Neural cell (in vitro differentiated cells): ENCODE data around the gene COL1A1. TPM values are rescaled to one million over a fixed set of nuclear protein-coding genes. Genes with fewer than 3 reads are reported as not detected.

Experiments used
- H2AFZ ChIP-seq: fragments of 200-600, 300-800 bp; sonication (generic), shearing (Covaris generic); 2 replicates; pipeline ENCODE4 v1.6.0; 2014; ENCODE audit warnings: low read depth, mild to moderate bottlenecking, antibody characterized with exemption, low read length, moderate library complexity
- H3F3A ChIP-seq: fragments of 200-600 bp; shearing (Covaris generic); 2 replicates; pipeline ENCODE4 v1.6.1; 2016; ENCODE audit warnings: mild to moderate bottlenecking, moderate library complexity, mixed read lengths, antibody characterized with exemption, low read length; ENCODE audit not compliant: insufficient read depth, poor library complexity, severe bottlenecking
- H3K27ac ChIP-seq: fragments of 200-600, 300-800 bp; sonication (generic), shearing (Covaris generic); 2 replicates; pipeline ENCODE4 v1.5.1; 2014; ENCODE audit warnings: mild to moderate bottlenecking, low read length, moderate library complexity
- H3K27me3 ChIP-seq: fragments of 300-800, 200-600 bp; sonication (generic), shearing (Covaris generic); 2 replicates; pipeline ENCODE4 v1.6.0; 2014; ENCODE audit warnings: mild to moderate bottlenecking, low read depth, low read length, moderate library complexity; ENCODE audit not compliant: insufficient read depth
- H3K36me3 ChIP-seq: fragments of 300-800, 200-600 bp; sonication (generic), shearing (Covaris generic); 2 replicates; pipeline ENCODE4 v1.5.1; 2014; ENCODE audit warnings: mild to moderate bottlenecking, antibody characterized with exemption, low read length, moderate library complexity; ENCODE audit not compliant: insufficient read depth
- H3K4me2 ChIP-seq: fragments of 300-800, 200-600 bp; sonication (generic), shearing (Covaris generic); 2 replicates; pipeline ENCODE4 v1.6.0; 2014; ENCODE audit warnings: mild to moderate bottlenecking, low read length
- H3K4me3 ChIP-seq: fragments of 300-800, 200-600 bp; sonication (generic), shearing (Covaris generic); 2 replicates; pipeline ENCODE4 v1.5.1; 2014; ENCODE audit warnings: mild to moderate bottlenecking, low read length, moderate library complexity
- H3K79me2 ChIP-seq: fragments of 200-600 bp; shearing (Covaris generic); replicated peaks from 2 replicates; pipeline ENCODE4 v1.6.0; 2014; ENCODE audit warnings: mild to moderate bottlenecking, low read length, moderate library complexity; ENCODE audit not compliant: insufficient read depth
- H3K9ac ChIP-seq: fragments of 300-800, 200-600 bp; sonication (generic), shearing (Covaris generic); 2 replicates; pipeline ENCODE4 v1.6.1; 2016; ENCODE audit warnings: mild to moderate bottlenecking, low read length, mixed read lengths
- H3K9me2 ChIP-seq: fragments of 200-600 bp; shearing (Covaris generic); 2 replicates; pipeline ENCODE4 v1.6.1; 2016; ENCODE audit warnings: mild to moderate bottlenecking, low read length, mixed read lengths; ENCODE audit not compliant: insufficient read depth
- H3K9me3 ChIP-seq: fragments of 200-600, 300-800 bp; sonication (generic), shearing (Covaris generic); 2 replicates; pipeline ENCODE4 v1.6.1; 2016; ENCODE audit warnings: mild to moderate bottlenecking, mixed run types, low read length, moderate library complexity, mixed read lengths
- H4K20me1 ChIP-seq: fragments of 200-600 bp; shearing (Covaris generic); 2 replicates; pipeline ENCODE4 v1.6.1; 2016; ENCODE audit warnings: mild to moderate bottlenecking, mixed run types; ENCODE audit not compliant: insufficient read depth
- CTCF ChIP-seq: fragments of 450-650 bp; IDR thresholded peaks from 2 replicates; pipeline ENCODE4 v1.5.1; 2014; ENCODE audit warnings: antibody characterized with exemption, mild to moderate bottlenecking, moderate library complexity; ENCODE audit not compliant: poor library complexity, severe bottlenecking
- EP300 ChIP-seq: fragments of 450-650 bp; conservative IDR thresholded peaks from 2 replicates; pipeline ENCODE4 v1.6.1; 2014; ENCODE audit warnings: antibody characterized with exemption, mild to moderate bottlenecking, moderate library complexity; ENCODE audit not compliant: poor library complexity, severe bottlenecking
- EZH2 ChIP-seq: fragments of 200-600, 300-800 bp; shearing (Covaris generic), sonication (generic); IDR thresholded peaks from 2 replicates; pipeline ENCODE4 v1.6.1; 2014; ENCODE audit warnings: antibody characterized with exemption, low read length, borderline replicate concordance, mild to moderate bottlenecking; ENCODE audit not compliant: insufficient read depth, poor library complexity, severe bottlenecking
- MXI1 ChIP-seq: fragments of 450-650 bp; conservative IDR thresholded peaks from 2 replicates; pipeline ENCODE4 v1.6.1; 2014; ENCODE audit warnings: antibody characterized with exemption, mild to moderate bottlenecking; ENCODE audit not compliant: poor library complexity, severe bottlenecking
- POLR2AphosphoS5 ChIP-seq: IDR thresholded peaks from 2 replicates; pipeline ENCODE4 v1.6.1; 2012
- RAD21 ChIP-seq: fragments of 450-650 bp; conservative IDR thresholded peaks from 2 replicates; pipeline ENCODE4 v1.6.1; 2014; ENCODE audit warnings: antibody characterized with exemption, mild to moderate bottlenecking, moderate library complexity
- REST ChIP-seq: IDR thresholded peaks from 2 replicates; pipeline ENCODE4 v1.6.1; 2012; ENCODE audit warnings: borderline replicate concordance
- SMC3 ChIP-seq: fragments of 450-650 bp; conservative IDR thresholded peaks from 2 replicates; pipeline ENCODE4 v1.6.1; 2014; ENCODE audit warnings: antibody characterized with exemption, mild to moderate bottlenecking, moderate library complexity; ENCODE audit not compliant: poor library complexity
- TAF1 ChIP-seq: IDR thresholded peaks from 2 replicates; pipeline ENCODE4 v1.6.1; 2012; ENCODE audit warnings: low read depth
- polyA plus RNA-seq: library from polyadenylated mRNA; depleted of rRNA; stranded (reverse); fragments of >200 nt; gene quantifications from 2 replicates; pipeline ENCODE4 v1.2.3, GENCODE V29; 2014

Gene COL1A1
- polyA plus RNA-seq, 1 donor from 2014 or later, result 0.14 TPM

DNA sequence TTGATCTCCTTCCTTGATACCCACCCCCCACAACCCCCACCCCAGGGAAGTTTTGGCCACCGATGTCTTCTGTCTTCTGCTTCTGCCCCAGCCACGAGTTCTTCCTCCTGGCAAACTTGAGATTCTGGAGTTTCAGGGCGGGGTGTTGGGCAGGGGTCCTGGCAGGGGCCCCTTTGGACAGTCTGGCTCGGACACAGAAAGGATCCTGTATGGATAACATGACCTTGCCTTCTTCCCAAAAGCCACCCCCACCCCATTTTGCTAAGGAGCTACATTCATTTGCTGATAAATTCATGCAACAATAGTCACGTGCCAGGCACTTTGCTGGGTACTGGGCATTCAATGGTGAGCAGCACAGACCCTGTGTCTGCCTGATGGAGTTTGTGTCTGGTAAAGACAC is 5.9 kb upstream of the COL1A1 start:
- H4K20me1 ChIP-seq, result no peaks in the 10 kb centered on the region
- H3K4me2 ChIP-seq, result no peak overlapping the region
- peaks cover 11% of the 10 kb centered on the region for H3K27me3 ChIP-seq
- H3K36me3 ChIP-seq, result no peaks in the 10 kb centered on the region
- no peak overlapping the region for H3K4me3 ChIP-seq
- TF ChIP-seq CTCF (no peak), REST (no peak), TAF1 (no peak), RAD21 (no peak), POLR2AphosphoS5 (no peak), SMC3 (no peak), EP300 (no peak), EZH2 (no peak), MXI1 (no peak)
- H2AFZ ChIP-seq, result no peak overlapping the region
- no peak overlapping the region for H3K9ac ChIP-seq
- no peaks in the 10 kb centered on the region for H3K9me2 ChIP-seq
- no peaks in the 10 kb centered on the region for H3F3A ChIP-seq
- no peak overlapping the region for H3K27ac ChIP-seq
- H3K9me3 ChIP-seq, result no peaks in the 10 kb centered on the region
- H3K79me2 ChIP-seq, result no peaks in the 10 kb centered on the region

DNA sequence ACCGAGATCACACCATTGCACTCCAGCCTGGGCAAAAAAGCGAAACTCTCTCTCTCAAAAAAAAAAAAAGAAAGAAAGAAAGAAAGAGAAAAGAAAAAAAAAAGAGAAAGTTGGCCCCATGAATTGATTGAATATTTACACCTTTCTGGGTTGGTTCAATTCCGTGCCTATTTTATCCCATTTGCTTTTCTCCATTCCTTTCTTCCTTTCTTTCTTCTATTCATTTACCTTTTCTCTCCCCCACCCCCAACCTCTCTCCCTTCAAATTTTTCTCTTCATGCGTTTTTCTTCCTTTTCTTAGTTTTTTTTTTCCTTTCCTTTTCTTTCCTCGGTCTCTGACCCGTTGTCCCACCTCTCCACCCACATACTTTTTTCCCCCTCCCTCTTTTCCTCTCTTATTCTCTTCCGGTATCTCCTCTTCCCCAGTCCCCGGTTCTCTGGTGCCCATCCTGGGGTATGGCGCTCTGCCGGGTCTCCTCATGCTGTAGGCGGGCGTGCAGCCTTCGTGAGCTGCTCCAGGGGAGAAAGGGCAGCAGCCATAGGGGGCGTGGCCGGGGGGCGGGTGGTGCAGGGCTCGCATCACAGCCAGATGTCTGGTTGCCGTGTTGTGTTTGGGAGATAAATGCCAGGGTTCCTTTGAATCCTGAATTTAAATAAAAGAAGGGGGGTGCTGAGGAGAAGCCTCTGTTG is 5.3 kb upstream of the COL1A1 start:
- no peaks in the 10 kb centered on the region for H3K9me3 ChIP-seq
- H3K4me2 ChIP-seq, result no peak overlapping the region
- H3K9ac ChIP-seq, result no peak overlapping the region
- H3F3A ChIP-seq, result no peaks in the 10 kb centered on the region
- no peak overlapping the region for H3K4me3 ChIP-seq
- no peaks in the 10 kb centered on the region for H3K36me3 ChIP-seq
- no peak for TF ChIP-seq MXI1
- no peak for TF ChIP-seq SMC3
- no peak for TF ChIP-seq RAD21
- no peak for TF ChIP-seq POLR2AphosphoS5
- no peak for TF ChIP-seq REST
- TF ChIP-seq EP300, result no peak
- TF ChIP-seq EZH2, result no peak
- no peak for TF ChIP-seq CTCF
- TF ChIP-seq TAF1, result no peak
- H3K27ac ChIP-seq, result no peak overlapping the region
- H3K27me3 ChIP-seq, result peaks cover 17% of the 10 kb centered on the region
- H3K79me2 ChIP-seq, result no peaks in the 10 kb centered on the region
- no peaks in the 10 kb centered on the region for H4K20me1 ChIP-seq
- no peaks in the 10 kb centered on the region for H3K9me2 ChIP-seq
- H2AFZ ChIP-seq, result no peak overlapping the region
